Stimulated activated CD8-positive, alpha-beta memory T cell treated with anti-CD3 and anti-CD28 coated beads, Interleukin-2, amount 100 ng/mL, for 1 hour (primary cell): Measurements from ENCODE around the gene MOBP.
"Not testable (repeated sequence)": the region's sequence is repeated elsewhere in the genome, so short reads cannot be mapped to it uniquely, and the experiment has no call there.

Source experiments
- DNase-seq, 2 donors: peaks; one replicate each; pipeline ENCODE4 v3.0.0-alpha.2; 2020; ENCODE audit warnings: low read depth in 2 of 2

Gene MOBP

DNA sequence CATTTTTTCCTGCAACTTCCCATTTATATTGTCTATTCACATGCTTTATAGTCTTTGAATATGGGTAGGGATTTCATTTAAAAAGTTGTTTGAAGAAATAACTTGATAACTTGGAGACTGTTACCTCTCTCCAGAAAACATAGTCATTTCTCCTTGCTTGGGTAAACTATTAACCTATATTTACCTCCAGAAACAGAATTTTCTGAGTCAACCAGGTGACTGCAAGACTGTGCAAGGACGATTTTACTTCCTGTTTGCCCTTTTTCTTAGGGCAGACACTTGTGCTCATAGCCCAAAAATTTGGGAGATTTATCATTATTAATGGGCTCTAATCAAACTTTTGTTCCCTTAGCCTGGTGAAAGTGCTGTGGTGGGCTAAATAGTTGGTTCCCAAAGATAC is 14.3 kb upstream of the MOBP start:
- DNase-seq = no peak

DNA sequence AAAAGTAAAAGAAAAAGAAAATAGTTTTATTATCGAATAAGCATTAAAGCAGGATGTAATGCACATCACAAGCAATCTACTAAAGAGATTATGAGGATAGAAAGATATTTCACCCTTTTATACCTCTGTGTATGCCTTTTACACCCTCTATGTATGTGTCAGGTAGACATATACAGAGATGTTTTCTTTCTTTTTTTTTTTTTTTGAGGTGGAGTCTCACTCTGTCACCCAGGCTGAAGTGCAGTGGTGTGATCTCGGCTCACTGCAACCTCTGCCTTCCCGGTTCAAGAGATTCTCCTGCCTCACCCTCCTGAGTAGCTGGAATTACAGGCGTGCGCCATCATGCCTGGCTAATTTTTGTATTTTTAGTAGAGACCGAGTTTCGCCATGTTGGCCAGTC is 13.6 kb upstream of the MOBP start:
- DNase-seq = not testable (repeated sequence)

DNA sequence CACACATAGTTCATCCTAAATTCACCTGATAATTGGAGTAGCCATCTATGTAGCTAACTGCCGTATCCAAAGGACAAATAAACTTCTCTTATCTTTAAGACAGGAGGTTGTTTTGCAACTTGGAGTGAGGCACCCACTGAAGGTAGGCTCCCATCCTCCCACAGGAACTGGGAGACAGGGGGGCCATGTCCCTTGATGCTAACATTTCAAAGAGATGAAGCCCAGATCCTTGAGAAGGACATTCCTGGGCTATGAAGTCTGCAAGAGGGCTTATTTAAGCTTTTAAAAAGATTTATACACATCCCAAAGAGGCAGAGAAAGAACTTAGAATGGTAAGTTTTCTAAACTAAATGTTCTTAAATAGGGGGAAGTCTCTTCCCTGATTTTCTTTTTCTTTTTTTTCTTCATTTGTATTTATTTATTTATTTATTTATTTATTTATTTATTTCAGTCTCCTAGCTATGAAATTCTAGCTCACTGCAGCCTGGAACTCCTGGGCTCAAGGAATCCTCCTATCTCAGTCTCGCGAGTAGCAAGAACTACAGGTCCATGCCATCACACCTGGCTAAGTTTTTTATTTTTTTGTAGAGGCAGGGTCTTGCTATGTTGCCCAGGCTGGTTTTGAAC is 12.8 kb upstream of the MOBP start:
- no peak for DNase-seq

DNA sequence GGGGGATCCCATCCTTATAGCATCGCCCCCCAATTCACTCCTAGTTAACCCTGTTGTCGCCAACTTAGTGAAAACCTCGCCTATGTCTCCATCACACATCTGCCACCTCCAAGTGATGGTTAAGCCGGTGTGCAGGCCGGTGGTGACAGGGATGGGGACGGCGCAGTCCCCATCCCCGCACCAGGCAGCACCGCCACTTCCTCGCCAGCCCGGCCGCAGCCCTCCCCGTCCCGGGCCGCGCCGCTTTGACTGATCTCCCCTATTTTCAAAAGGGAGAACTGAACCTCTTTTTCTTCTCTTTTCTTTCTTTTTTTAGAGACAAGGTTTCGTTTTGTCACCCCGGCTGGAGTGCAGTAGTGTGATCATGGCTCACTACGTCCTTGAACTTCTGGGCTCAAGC is 11.3 kb upstream of the MOBP start:
- DNase-seq = no peak

DNA sequence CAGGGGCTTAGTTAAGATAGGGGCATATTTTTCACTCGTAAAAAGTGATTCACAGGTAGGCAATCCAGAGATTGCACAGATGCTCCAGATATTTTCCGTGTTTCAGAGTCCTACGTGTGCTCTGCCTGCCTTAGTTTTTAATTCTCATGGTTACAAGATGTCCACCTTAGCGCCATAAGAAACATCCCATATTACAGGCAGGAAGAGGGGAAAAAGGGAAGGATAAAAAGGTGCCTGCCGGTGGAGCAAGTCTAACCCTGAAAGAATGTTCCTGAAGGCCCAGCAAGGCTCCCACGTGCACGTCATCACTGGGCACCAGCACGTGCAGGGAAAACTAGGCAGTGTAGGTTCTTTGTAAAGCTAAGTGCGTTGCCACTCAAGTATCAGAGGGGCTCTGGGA is 10.1 kb upstream of the MOBP start:
- no peak for DNase-seq

DNA sequence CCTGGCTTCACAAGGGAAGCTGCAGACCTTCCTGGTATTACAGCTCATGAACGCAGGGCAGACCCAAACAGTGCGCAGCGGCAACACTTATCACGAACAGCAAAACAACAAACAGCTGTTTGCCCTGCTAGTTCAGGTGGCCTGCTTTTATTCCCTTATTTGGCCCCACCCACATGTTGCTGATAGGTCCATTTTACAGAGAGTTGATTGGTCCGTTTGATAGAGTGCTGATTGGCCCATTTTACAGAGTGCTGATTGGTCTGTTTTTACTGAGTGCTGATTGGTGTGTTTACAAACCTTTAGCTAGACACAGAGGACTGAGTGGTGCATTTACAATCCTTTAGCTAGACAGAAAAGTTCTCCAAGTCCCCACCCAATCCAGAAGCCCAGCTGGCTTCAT is 8.9 kb upstream of the MOBP start:
- DNase-seq = not testable (repeated sequence)

DNA sequence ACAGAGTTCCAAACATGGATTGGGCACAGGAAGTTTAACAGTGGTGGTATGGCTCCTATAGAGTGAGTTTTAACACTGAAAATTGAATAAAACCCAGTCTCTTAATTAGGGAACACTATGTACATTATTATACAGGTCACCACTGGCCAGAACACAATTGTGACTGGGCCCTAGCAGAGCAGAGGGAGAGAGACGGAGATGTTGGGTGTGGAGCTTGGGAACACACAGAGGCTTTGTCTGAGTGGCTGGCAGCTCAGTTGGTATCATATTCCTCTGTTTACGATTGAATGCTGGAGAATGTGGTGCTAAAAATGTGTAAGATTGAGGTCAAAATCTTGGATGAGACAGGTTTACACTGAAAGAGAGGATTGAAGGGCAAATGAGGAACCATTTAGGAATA is 6.8 kb upstream of the MOBP start:
- DNase-seq = no peak

- DNase-seq = no peak
Measured at GRCh38 chr3:39463269-39463668, 4.2 kb upstream of the MOBP start.

DNA sequence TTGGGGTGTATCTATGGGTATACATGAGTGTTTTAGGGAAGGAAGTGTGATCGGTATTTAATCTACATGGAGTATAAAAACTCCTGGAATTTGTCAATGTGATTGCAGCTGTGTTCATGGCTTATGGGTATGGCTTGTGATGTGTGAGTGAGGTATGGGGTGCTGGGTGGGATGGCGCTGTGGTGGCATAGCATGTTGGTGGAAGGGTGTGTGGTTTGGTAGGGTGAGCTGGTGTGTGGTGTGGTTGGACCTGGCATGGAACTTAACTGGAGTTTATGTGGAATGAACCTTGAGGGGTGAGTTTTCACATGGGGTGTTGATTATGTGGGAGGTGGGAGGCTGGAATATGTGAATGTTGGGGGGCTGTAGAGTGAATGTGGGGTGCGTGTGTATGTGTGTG is 492 bp upstream of the MOBP start:
- DNase-seq = no peak

DNA sequence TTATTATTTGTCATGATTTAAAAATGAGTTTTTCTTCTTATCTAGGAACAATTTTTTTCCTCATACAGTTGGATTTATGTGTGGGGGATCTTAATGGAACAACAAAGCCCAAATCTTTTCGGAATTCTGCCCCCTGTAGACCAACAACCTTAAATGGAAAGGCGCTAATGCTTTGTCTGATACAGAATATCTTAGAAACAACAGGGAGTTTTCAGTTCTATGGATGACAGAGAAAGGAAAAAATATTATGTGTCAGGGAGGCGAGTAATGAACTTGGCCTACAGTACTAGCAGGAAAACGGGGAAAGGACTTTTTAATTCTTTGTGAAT is 592 bp downstream of the MOBP start:
- no peak for DNase-seq

- no peak for DNase-seq
Measured at GRCh38 chr3:39469258-39469657, 1.8 kb downstream of the MOBP start.

DNA sequence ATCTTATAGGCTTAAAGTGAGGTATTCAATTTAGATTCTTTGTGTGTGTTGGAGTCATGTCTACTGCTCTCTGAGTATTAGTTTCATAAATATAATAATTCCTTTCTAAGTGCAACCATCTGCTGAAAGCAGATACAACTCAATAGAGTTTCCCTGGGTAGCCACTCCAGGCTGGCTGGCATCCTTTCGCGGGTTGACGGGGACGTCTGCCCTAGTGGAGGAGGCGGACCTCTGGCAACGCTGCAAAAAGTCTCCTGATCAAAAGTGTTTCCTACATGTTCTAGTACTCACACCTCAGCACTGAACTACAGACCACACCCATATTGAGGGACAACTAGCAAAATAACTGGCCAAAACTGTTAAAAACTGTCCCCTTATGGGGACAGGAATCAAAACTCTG is 2.5 kb downstream of the MOBP start:
- DNase-seq = no peak

- no peak for DNase-seq
Measured at GRCh38 chr3:39471652-39472051, 4.2 kb downstream of the MOBP start.

DNA sequence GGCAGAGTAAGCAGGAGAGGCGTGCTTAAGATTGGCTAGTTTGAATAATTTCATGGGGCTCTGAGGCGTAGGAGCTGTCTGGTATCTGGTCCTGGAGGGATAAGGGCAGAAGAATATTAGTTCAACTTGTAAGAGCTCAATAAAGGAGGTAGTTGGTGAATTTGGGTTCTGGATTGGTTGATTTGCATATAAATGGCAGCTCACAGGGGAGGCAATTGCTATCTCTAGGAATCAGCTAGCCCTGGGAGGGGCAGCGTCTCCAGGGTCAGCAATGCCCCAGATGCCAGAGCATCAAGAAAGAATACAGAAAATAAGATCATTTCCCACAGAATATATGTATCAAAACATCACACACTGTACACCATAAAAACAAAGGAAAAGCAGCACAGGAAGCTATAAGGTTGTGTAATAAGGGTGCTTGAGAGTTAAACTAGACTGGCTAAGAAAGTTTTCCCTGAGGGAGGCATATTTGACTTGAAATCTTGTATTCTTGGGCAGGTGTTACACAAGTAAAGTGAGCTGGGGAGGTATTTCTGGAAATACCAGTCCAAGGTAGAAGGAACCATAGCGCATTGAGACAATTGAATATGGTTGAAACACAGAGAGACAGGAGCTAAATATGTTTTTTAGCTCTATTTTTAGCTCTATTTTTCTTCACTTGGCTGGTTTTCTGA is 6.1 kb downstream of the MOBP start:
- DNase-seq = no peak

GRCh38 chr3:39474126-39474515 is 6.6 kb downstream of the MOBP start:
- DNase-seq = no peak

DNA sequence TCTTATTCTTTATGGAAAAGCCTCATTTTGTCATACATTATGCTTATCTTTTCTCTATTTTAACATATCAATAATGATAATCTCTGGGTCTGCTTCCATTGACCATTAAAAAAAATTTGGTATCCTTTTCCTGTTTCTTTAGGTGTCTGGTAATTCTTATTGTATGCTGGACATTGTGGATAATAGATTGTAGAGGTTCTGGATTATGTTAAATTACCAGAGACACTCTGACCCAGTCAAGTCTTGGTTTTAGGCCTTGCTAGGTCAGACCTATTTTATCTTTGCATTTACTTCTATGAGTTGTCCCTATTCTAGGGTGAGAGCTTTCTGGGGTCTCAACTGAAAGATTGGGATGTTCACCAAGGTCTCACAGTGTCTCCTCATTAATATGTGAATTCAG is 9.3 kb downstream of the MOBP start:
- no peak for DNase-seq

DNA sequence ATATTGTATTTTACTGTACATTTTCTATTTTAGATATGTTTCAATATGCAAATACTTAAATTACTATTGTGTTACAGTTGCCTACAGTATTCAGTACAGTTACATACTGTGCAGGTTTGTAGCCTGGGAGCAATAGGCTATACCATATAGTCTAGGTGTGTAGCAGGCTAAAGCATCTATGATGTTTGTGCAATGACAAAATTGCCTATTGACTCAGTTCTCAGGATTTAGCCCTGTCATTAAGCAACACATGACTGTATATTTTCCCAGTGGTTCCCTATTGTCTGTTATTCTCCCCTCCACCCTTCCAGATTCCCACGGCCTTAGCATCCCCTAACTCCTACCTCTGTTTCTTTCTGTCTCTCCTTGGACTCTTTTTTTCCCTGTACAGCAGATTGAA is 10.7 kb downstream of the MOBP start:
- DNase-seq = no peak

DNA sequence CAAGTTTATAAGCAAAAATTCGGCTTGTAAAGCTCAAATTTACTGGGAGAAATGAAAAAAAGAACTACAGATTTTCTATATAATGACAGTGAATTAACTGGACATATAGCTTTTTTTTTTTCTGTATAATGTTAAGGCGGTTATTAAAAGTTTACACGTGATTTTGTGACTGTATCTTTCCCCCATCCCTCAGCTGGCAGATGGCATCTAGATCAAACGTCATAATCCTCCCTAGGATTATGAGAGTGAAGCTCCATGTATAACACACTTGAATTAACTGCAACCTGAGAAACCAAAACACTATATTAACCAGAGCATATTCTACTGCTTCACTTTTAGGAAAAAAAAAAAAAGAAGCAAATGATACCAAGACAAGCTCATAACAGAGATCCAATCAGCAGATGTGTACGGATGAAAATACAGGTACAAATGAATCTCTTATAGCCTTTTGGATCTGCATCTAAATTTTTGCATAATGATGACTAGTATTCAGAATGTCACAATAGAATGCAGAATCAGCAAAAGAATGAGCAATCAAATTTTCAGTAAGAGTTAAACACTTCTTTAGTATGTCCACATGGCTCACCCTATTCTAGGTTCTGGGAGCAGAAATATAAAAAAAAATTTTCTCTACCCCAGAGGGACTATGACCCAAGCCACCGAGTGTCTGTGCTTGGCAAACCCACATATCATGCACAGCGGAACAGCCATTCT is 12.4 kb downstream of the MOBP start:
- DNase-seq = no peak

DNA sequence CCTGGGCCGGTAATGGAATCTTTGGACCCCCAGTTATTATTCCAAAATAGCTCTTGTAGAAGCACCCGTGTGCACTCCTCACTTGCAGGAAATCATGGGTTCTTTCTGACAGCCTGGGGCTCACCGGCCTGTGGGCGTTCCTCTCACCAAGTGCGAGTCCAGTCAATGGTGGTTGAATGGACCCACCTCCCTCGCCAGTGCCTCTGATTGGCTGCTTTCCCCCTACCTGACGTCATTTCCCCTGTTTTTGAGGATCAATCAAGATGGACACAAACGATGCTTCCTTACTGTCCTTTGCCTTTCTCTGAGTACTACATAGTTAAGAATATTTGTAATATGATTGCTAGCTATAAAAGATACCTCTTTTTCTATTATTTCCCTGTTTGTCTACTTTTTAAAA is 18.1 kb downstream of the MOBP start:
- no peak for DNase-seq

- DNase-seq = no peak
Measured at GRCh38 chr3:39491014-39491413, 23.5 kb downstream of the MOBP start.

DNA sequence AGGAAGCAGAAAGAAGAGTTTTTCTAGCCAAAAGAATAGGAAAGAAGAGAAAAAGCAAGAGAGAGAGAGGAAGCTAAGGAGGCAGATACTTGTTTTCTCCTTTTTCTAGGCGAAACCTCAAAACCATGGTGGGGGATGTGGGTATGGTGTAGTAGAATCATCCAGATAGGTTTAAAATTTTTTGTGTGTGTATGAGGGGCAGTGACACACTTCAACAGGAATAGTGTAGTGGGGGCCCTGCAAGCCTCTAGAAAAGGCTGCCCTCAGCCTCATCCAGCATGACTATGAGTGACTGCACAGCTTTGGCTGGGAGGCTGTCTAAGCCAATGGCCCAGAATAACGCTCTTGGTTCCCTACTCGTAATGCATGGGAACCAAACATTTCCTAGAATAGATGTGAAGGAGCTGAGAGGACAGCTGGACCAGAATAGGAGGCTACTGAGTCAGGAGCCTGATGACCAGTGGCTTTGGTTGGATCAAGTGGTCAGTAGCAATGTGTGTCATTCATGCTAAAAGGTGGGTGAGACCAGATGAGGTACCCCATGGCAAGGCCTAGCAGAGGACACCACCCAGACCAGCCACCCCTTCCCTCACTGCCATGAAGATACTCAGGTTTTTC is 24.4 kb downstream of the MOBP start:
- DNase-seq = no peak

- DNase-seq = no peak
Measured at GRCh38 chr3:39494781-39495180, 27.3 kb downstream of the MOBP start.

DNA sequence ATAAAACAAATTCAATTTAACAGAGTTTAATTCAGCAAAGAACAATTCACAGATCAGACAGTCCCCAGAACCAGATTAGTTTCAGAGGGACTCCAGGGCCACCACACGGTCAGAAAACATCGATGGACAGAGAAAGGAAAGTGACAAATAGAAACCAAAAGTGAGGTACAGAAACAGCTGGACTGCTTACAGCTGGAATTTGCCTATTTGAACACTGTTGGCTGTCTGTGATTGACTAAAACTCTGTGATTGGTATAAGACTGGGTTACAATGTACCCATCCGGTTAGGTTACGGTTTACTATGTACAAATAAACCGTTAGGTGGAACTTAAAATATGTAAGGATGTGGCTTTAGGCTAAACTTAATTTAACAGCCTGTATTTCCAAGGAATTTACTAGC is 30.3 kb downstream of the MOBP start:
- no peak for DNase-seq
